GM12878 (cell line): ENCODE data around the gene WDR86. TPM values are rescaled to one million over a fixed set of nuclear protein-coding genes. Genes with fewer than 3 reads are reported as not detected.

Experiments
- ATAC-seq: fragments of 200-7000 bp; cut with Tn5 transposase; 3 replicates; pipeline ENCODE4 v1.9.1; 2020; ENCODE audit warnings: mild to moderate bottlenecking, moderate library complexity
- BruUV-seq: library from RNA; stranded (reverse); fragments of 400-500 nt; replicated peaks from 2 replicates; lab custom pipeline; 2021; lab: Mats Ljungman, UMichigan
- CTCF ChIA-PET: fragments of 300-600 bp; sonication (Branson Sonifier 250); formaldehyde crosslinking; extraction: SDS; loops from one replicate; lab custom pipeline; 2021; ENCODE audit warnings: inconsistent platforms; lab: Yijun Ruan, JAX
- POLR2A ChIA-PET: fragments of 350-600 bp; formaldehyde crosslinking; extraction: SDS; loops from one replicate; lab custom pipeline; 2021; ENCODE audit warnings: inconsistent platforms; lab: Charles Lee
- RAD21 ChIA-PET: fragments of 300-600 bp; sonication (Branson Sonifier 250); formaldehyde crosslinking; loops from one replicate; lab custom pipeline; 2023; ENCODE audit warnings: antibody characterized with exemption; ENCODE audit not compliant: unreplicated experiment; lab: Charles Lee
- SMC1A ChIA-PET: fragments of 300-600 bp; sonication (Branson Sonifier 250); formaldehyde crosslinking; loops from one replicate; lab custom pipeline; 2023; ENCODE audit not compliant: unreplicated experiment, uncharacterized antibody; lab: Charles Lee
- DNase-seq: peaks from one replicate; pipeline ENCODE4 v3.0.0-alpha.2; 2011; ENCODE audit warnings: low read depth, low spot score
- FAIRE-seq: peaks from 3 replicates; lab custom pipeline; 2011; peaks lifted over from hg19 to GRCh38; lab: Jason Lieb, UNC
- H2AFZ ChIP-seq: 2 replicates; pipeline ENCODE4 v1.6.0; 2011; ENCODE audit warnings: low read depth, low read length, control low read depth; ENCODE audit not compliant: control insufficient read depth
- H3K27ac ChIP-seq: 2 replicates; pipeline ENCODE4 v1.5.1; 2011; ENCODE audit warnings: control low read depth; ENCODE audit not compliant: control insufficient read depth, insufficient read depth
- H3K27me3 ChIP-seq, 2 experiments: replicated peaks in 1 of 2; 2 replicates each; pipeline versions ENCODE4 v1.6.0 to v1.6.1; 2011; ENCODE audit warnings: low read length in 1 of 2; ENCODE audit not compliant: control insufficient read depth in 2 of 2, insufficient read depth in 2 of 2
- H3K36me3 ChIP-seq, 2 experiments: 2 replicates each; pipeline ENCODE4 v1.5.1; 2011; ENCODE audit warnings: low read length in 1 of 2; ENCODE audit not compliant: control insufficient read depth in 2 of 2, insufficient read depth in 2 of 2
- H3K4me1 ChIP-seq: 2 replicates; pipeline ENCODE4 v1.6.1; 2011; ENCODE audit warnings: mild to moderate bottlenecking, low read length, moderate library complexity, mixed read lengths; ENCODE audit not compliant: control insufficient read depth, insufficient read depth
- H3K4me2 ChIP-seq: 2 replicates; pipeline ENCODE4 v1.6.0; 2011; ENCODE audit warnings: control low read depth; ENCODE audit not compliant: control insufficient read depth, insufficient read depth
- H3K4me3 ChIP-seq: fragments of 200-600 bp; sonication (generic); 2 replicates; pipeline ENCODE4 v1.5.1; 2016
- H3K79me2 ChIP-seq: 2 replicates; pipeline ENCODE4 v1.6.0; 2011; ENCODE audit warnings: low read length; ENCODE audit not compliant: control insufficient read depth, insufficient read depth
- H3K9ac ChIP-seq: 2 replicates; pipeline ENCODE4 v1.8.0; 2011; ENCODE audit warnings: low read length, control low read depth, mixed read lengths; ENCODE audit not compliant: control insufficient read depth, insufficient read depth
- H3K9me3 ChIP-seq: replicated peaks from 3 replicates; pipeline ENCODE4 v1.5.1; 2011; ENCODE audit warnings: mild to moderate bottlenecking, low read length; ENCODE audit not compliant: control insufficient read depth, insufficient read depth
- H4K20me1 ChIP-seq: 2 replicates; pipeline ENCODE4 v1.6.0; 2011; ENCODE audit not compliant: control insufficient read depth, insufficient read depth
- BCLAF1 ChIP-seq: fragments of 450-650 bp; IDR thresholded peaks from 2 replicates; pipeline ENCODE4 v1.6.1; 2017; ENCODE audit warnings: antibody characterized with exemption, mild to moderate bottlenecking, moderate library complexity
- BMI1 ChIP-seq: fragments of 450-650 bp; IDR thresholded peaks from 2 replicates; pipeline ENCODE4 v1.6.1; 2016; ENCODE audit warnings: mild to moderate bottlenecking, moderate library complexity, borderline replicate concordance
- CBX3 ChIP-seq: fragments of 200-600 bp; sonication (generic); IDR thresholded peaks from 2 replicates; pipeline ENCODE4 v1.6.1; 2016; ENCODE audit warnings: low read depth, borderline replicate concordance
- EP300 ChIP-seq, 2 experiments: fragments of 150-350 bp in 1 of 2; IDR thresholded peaks; 2 replicates each; pipeline ENCODE4 v1.6.1; 2011 to 2012; ENCODE audit warnings: low read depth in 2 of 2, low read length in 2 of 2, borderline replicate concordance in 1 of 2, improper control_type of control experiment in 1 of 2, inconsistent platforms in 1 of 2; ENCODE audit not compliant: control insufficient read depth in 1 of 2
- HDGF ChIP-seq: fragments of 450-650 bp; IDR thresholded peaks from 2 replicates; pipeline ENCODE4 v1.6.1; 2016; ENCODE audit warnings: antibody characterized with exemption
- YY1 ChIP-seq: IDR thresholded peaks from 2 replicates; pipeline ENCODE4 v1.6.1; 2011; ENCODE audit warnings: low read depth, mild to moderate bottlenecking, low read length
- WGBS: methylation state at CpG from one replicate; pipeline ENCODE4 v1.1.6; 2016; ENCODE audit warnings: low lambda C conversion rate; ENCODE audit not compliant: insufficient replicate concordance, insufficient coverage; ENCODE audit errors: missing lambda C conversion rate; 5-methylcytosine and 5-hydroxymethylcytosine counted together
- in situ Hi-C: fragments of 300-500 bp; cut with MboI; formaldehyde crosslinking; loops from 9 replicates; pipeline ENCODE4 v1.14.3; 2018; ENCODE audit warnings: mixed read lengths
- intact Hi-C: fragments of 100-400 bp; cut with micrococcal nuclease; formaldehyde crosslinking; loops from one replicate; pipeline ENCODE4 v1.14.2; 2022; ENCODE audit not compliant: unreplicated experiment
- polyA plus RNA-seq, 11 experiments: library from polyadenylated mRNA; depleted of rRNA in 4 of 11; unstranded in 6 of 11; stranded (reverse) in 5 of 11; fragments of >200 nt; fragmentation: Nextera tagmentation in 4 of 11; fragmentation: Illumina TruSeq in 1 of 11; extraction: Ambion mirVana in 4 of 11; extraction: Trizol in 1 of 11; gene quantifications; 1 replicate in 1 of 11; 2 replicates in 10 of 11; pipeline versions ENCODE4 v1.2.1 to v1.2.3, GENCODE V29; 2011 to 2016; ENCODE audit warnings: inconsistent platforms in 2 of 11, missing spikeins in 2 of 11, low read depth in 1 of 11
- total RNA-seq, 4 experiments: library from RNA; depleted of rRNA in 3 of 4; stranded (reverse); fragments of >200 nt in 3 of 4; fragmentation: Illumina TruSeq in 1 of 4; extraction: Trizol in 1 of 4; gene quantifications; 2 replicates each; pipeline versions ENCODE4 v1.2.1 to v1.2.3, GENCODE V29; 2013 to 2021

WDR86 gene
- total and polyA plus RNA-seq, 10 of the 15 experiments (the other 5 are each of a cell fraction or from before 2014, with no cell fraction given), result 0.05 to 0.19 (median 0.15) TPM; not detected in 7

- Histone ChIP-seq H3K36me3 (no peaks in the 10 kb centered on the region), H4K20me1 (no peaks in the 10 kb centered on the region), H3K27ac (no peak overlapping the region), H3K79me2 (no peaks in the 10 kb centered on the region), H3K9ac (no peak overlapping the region), H2AFZ (no peak overlapping the region), H3K4me3 (no peak overlapping the region), H3K4me2 (no peak overlapping the region), H3K27me3 (no peaks in the 10 kb centered on the region; a peak in 1 of 4 replicates), H3K9me3 (no peaks in the 10 kb centered on the region; the same call in 2 of the 3 replicates), H3K4me1 (peaks cover 13% of the 10 kb centered on the region)
- no peak for ATAC-seq
- RAD21 ChIA-PET, result no interaction called here
- TF ChIP-seq BMI1 (no peak), HDGF (no peak), EP300 (IDR thresholded peaks at IDR 0.05; ENCODE audit: borderline replicate concordance in 1 of 2, control insufficient read depth in 1 of 2, low read depth in 2 of 2, low read length in 2 of 2) (no peak), BCLAF1 (no peak), CBX3 (no peak), YY1 (no peak)
- WGBS, result 52% methylated on average over 5 of the region's 10 CpGs
- POLR2A ChIA-PET, result no interaction called here
- intact Hi-C loops, result no loop called here
- in situ Hi-C loops, result no loop called here
- no peak for DNase-seq
- no TSS peak for BruUV-seq
- CTCF ChIA-PET, result no interaction called here
- SMC1A ChIA-PET, result interaction anchor here (0.8 kb wide), 1 partner anchor 224 kb away, joined by 3 read pairs; no protein-coding TSS in a partner anchor
- FAIRE-seq, result no peak
Observed at GRCh38 chr7:151396328-151396970, 13.4 kb downstream of the WDR86 start.
